GM18499 (cell line): ENCODE results near the gene FOXD4L6.
A peak's percentile ranks its signal among the peaks of the same experiment; 100 is the strongest.
"Not testable (repeated sequence)": the region's sequence is repeated elsewhere in the genome, so short reads cannot be mapped to it uniquely, and the experiment has no call there.

Experiments used
- ATAC-seq: cut with Tn5 transposase; IDR thresholded peaks from one replicate; pipeline ENCODE4 v1.9.1; 2021; ENCODE audit warnings: moderate number of reproducible peaks; ENCODE audit not compliant: insufficient read depth, unreplicated experiment

Gene FOXD4L6

DNA sequence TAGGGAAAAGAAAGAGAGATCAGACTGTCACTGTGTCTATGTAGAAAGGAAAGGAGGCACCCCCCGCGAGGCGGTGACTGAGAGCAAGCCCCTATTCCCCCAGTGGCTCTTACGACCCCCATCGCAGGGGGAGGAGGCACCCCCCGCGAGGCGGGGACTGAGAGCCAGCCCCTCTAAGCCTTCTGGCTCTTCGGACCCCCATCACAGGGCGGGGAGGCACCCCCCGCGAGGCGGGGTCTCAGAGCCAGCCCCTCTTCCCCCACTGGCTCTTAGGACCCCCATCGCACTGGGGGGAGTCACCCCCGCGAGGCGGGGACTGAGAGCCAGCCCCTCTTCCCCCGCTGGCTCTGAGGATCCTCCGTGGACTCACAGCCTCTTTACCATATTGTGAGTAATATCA lies 23.9 kb downstream of the FOXD4L6 start:
- not testable (repeated sequence) for ATAC-seq

DNA sequence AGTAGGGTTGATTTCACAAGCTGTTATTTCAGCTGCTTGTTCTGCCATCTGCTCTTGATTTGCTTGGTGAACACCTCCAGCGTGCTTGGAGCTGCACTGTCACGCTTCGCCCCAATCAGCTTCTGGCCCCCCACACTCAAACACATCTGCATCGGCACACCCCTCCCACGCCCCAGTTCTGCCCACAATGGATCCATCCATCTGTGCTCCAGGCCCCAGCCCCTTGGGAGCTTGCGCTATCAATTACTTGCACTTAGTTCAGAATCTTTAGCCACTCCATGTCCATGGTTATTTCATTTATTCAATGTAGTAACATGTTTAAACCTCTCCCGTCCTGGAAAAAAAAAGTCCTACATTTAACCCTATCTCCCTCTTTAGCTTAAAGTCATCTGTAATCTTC lies 28.0 kb downstream of the FOXD4L6 start:
- ATAC-seq: not testable (repeated sequence)

DNA sequence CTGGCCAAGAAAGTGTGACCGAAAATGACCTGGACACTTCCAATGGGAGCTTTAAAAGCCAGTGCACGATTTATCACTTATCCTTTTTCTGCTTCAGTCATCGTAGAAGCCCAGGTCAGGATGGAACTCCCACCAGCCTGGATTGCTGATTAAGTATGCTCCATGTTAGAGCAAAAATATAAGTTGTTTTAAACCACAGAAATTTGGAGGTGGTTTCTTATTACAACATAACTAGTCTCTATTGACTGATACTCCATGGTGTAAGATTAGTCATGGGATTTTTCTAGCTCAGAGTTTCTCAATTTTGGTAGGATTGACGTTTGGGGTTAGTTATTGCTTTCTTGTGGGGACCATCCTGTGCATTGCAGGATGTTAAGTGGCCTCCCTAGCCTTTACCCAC lies 29.7 kb downstream of the FOXD4L6 start:
- not testable (repeated sequence) for ATAC-seq

DNA sequence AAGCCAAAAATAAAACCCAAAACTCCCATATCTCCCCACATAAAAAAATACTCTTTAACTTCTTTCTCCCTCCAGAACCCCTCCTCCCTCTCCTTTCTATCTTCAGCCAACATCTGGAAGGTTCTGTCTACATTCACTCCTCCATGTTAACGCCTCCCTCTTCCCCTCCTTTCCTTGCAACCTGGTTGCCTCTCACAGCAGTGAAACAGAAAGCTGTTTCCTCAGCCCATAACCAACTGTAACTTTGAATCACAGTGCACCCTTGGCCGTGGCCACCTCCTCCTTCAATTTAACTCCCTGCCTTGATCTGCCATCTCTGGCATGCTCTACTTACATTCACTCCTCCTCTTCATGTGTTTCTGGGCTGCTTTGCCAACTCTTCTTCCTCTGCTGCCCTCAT lies 33.4 kb downstream of the FOXD4L6 start:
- not testable (repeated sequence) for ATAC-seq

DNA sequence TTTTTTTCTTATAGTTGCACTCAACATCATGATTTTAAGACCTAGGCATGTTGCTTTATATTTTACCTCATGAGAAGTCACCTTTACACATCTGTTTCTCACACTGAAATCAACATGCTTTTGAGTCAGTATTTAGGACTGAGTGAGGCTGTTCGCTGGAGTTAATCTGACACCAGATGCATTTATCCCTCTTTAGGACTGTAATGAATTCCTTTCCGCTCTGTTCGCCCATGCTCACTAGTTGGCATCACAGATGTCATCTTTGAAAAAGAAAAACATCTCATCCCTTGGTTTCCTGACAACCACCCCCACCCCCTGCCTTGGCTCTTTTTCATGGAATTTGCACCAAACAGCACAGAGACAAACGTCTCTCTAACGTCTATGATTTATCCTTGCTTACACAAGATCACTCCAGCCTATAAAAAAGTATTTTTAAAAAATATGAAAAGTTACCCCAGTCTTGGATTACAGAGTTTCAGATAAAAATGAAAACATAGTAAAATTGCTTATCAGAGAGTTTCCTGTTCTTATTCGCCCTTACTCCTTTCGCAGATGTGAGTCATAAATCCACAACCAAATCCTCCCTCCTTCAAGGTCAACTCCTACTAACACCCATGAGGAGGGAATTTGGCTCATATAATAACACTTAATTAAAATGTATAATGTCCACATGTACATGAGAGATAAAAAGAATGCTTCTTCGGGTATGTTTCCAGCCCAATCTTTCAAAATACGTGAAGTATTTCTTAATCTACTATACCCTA lies 34.3 kb downstream of the FOXD4L6 start:
- ATAC-seq: not testable (repeated sequence)

DNA sequence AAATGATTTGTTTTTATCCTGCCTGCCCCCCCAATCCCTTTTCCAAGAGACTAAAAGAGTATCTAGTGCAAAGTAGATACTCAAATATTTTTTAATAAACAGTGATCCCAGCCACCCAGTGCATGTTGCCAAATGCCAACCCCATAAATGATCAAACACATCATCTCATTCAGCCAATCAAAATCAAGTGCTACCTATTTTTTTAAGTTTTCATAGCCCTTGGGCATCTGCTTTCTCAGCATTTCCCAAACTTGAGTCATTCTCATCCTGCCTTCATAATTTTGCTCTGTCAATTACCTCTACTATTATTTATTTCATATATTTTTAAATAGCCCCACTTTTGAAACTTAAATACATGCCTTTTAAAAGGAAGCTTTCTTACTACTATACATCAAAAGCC lies 37.6 kb downstream of the FOXD4L6 start:
- ATAC-seq: not testable (repeated sequence)

DNA sequence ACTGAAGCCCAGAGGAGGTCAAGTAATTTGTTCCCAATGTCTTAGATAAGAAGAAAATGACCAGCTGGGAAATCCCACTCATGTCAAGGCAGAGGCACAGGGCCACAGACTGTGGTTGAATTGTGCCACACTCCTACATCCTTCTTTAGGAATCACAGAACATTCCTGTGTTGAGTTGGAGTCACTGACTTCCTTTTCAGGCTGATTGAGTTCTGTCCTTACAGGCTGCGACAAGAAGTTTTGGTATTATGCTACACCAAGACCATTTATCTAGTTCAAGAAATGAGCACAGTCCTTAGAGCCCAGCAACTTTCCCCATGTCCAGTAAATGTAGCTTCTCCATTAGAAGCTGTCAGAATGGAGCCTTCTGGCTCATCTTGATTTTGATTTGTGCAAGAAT lies 38.1 kb downstream of the FOXD4L6 start:
- ATAC-seq: not testable (repeated sequence)

DNA sequence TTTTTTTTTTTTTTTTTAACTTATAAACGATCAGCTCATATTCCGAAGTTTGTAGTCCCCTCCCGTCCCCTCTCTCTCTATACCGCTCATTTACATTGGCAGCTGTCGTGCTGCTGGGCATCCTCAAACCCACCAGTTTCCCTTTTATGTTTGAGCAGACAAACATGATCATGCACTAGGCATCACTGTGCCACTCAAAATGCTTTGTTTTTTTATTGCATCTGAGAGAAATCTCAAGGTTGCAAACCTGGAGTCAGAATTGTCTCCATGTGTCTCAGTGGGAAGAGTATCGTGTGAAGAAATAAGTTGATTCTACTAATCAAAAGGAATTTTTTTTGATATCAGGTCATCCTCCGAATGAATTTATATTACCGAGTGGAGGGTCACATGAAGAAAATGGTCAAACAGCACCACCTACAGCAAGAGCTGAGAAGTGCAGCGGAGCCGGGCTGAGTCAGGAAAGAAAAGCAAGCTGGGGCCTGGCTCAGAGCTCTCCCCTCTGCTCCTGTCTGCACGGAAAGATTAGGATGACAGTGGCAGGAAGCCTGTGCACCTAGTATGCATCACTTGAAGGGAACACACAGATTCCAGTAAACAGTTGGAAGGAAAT lies 39.9 kb downstream of the FOXD4L6 start:
- ATAC-seq: peak; percentile 69

DNA sequence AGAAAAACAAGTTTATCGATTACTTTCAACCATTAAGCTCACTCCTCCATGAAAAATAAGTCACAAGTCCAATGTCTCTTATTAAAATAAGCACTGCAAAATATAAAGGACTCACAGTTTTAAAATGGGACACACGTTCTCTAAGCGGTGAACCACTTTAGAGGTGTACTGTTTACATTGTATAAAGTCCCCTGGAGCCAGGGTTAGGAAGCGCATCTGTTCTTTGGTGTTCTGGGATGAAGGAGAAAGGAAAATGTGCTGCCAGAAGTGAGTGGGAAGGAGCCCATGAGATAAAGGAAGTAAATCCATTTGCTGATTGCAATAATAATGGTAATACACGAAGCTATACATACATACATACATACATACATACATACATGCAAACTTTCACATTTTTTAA lies 40.6 kb downstream of the FOXD4L6 start:
- ATAC-seq: not testable (repeated sequence)

DNA sequence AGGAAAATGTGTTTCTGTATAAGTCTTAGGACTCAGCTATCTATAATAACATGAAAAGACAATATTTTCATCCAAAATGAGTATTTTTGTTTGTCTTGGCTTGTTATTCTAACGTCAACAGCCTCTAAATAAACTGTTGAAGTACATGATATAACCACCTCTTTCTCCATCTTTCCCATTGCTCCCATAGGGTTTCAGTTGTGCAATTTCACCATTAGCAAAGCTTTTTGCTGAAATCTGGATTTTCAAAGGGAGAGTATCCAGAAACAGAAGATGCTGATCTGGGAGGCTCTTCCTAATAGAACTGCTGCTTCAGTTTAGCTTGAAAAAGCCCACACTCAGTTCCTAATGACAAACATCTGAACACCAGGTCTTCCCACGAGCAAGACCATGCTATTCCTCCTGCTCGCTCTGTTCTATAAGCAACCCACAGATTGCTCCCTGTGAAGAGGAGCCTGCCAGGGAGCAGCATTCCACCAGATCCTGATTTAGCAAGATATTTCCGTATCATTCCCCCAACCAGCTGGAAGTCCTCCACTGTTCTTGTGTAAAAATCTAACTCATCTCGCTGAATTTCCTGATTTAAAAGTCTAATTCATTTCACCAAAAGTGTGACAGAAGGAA lies 41.2 kb downstream of the FOXD4L6 start:
- ATAC-seq: not testable (repeated sequence)

DNA sequence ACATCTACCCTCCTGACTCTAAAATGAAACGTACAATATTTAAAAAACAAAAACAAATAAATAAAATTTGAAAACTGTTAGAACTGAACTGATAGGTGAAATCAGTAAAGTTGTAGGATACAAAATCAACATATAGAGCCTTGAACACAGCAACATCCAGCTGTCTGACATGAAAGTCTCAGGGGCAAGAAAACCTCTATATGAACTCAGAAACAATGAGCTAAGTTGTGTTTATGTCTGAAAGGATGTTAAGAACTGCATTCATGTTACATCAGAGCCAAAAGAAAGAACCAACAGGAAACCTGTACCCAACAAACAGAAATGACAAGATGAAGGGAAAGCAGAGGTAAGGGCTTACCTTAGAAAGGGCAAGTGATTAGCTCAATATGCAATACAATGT lies 41.8 kb downstream of the FOXD4L6 start:
- not testable (repeated sequence) for ATAC-seq

DNA sequence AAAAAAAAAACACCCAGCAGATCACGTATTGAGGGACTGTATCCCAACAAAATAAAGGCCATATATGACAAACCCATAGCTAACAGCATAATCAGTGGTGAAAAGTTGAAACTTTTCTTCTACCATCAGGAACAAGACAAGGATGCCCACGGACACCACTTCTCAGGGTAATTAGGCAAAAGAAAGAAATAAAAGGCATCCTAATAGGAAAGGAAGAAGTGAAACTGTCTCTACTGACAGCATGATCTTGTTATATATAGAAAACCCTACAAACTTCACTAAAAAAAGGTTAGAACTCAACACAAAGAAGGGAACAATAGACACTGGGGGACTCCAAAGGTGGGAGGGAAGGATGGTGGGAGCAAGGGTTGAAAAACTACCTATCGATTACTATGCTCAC lies 42.3 kb downstream of the FOXD4L6 start:
- not testable (repeated sequence) for ATAC-seq

DNA sequence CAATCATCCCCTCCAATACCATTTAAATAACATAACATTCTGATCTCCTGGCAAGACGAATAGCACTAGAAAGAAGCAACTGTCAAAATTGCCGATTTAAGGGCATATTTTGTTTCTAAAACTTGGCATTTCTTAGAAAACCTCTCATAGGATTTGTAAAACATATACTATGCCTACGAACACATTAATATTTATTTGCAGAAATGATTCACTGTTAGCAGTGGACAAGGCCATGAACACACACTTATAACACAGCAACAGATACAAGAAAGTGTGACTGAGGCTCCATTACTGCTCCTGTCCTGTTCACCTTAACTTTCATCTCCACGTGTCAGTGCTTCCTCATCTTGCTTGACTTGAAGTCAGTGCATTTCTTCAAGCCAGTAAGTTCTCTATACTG lies 46.1 kb downstream of the FOXD4L6 start:
- not testable (repeated sequence) for ATAC-seq

DNA sequence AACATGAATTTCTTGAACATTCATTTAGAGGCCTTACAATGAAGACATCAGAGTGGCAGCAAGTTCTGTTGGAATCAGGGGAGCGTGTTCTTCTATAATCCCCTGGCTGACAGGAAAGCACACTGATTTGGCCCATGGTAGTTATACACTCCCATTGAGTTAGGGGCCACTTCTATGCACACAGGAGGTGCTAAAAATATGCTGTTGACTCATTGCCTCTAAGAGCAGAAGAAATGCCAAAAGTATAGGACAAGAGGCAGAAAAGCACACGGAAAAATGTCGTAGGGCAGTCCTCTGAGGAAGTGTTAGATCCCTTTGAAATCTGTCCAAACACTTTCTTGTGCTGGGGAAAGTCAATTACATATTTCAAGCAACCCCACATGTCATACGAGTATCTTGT lies 49.0 kb downstream of the FOXD4L6 start:
- not testable (repeated sequence) for ATAC-seq

DNA sequence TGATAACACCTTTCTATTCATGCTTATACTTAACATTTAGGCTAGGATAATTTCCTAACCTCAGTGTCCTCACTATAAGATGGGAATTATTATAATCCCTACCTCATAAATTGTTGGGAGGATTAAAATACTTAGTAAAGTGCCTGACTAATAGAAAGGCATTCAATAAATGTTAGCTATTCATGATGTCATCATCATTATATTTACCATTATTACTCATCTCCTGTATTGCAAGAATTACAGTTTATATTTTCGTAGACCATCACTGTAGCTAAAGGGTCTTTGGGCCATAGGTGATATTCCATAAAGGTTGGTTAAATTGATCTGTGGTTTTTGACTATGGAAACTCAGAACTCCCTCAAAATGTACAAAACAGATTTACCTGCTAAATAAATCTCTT lies 50.9 kb downstream of the FOXD4L6 start:
- ATAC-seq: not testable (repeated sequence)
